HG03108 (cell line): ENCODE results near the gene EIF4E1B.
"Not testable (repeated sequence)": the region's sequence is repeated elsewhere in the genome, so short reads cannot be mapped to it uniquely, and the experiment has no call there.

Experiments
- ATAC-seq: cut with Tn5 transposase; IDR thresholded peaks from one replicate; pipeline ENCODE4 v1.9.1; 2021; ENCODE audit warnings: moderate library complexity; ENCODE audit not compliant: unreplicated experiment

EIF4E1B gene, protein sequence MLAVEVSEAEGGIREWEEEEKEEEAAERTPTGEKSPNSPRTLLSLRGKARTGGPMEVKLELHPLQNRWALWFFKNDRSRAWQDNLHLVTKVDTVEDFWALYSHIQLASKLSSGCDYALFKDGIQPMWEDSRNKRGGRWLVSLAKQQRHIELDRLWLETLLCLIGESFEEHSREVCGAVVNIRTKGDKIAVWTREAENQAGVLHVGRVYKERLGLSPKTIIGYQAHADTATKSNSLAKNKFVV

DNA sequence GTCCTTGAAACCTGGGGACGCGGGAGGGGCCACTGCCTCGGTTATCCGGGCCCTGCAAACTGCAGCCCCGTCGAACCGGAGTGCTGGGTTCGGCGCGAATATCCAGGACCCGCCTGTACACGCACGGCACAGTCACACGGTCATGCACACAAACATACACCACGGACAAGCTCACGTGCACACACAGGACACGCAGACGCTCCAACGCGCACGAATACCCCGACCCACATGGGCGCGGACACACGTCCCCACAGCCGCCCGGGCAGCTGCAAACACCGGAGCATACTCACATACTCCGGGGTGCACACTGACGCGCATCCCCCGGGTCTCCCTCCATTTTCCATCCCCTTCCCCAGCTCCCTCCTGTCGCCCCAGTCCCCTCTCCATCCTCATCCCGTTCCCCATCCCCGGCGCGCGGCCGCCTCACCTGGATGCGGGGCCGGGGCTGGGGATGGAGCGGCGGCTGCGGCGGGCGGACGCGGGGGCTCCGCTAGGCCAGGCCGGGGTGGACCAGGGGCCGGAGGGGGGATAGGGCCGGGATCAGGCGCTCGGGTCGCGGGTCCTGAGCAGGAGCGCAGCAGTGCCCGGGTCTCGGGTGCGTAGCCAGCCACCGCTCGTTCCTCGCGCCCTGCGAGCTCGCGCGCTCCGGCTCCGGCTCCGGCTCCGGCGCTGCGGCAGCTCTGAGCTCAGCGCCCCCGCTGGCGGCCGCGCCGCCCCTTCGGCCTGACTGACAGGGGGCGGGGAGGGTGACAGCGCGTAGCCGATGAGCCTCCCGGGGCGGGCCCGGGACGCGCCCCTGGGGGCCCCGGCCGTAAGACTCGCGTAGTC, at the start of gene EIF4E1B, which contains the start of gene SNCB:
Gene EIF4E1B (plus strand): TSS at position 823 of the 828 bp plus-strand sequence. CDS start 12,113 bp downstream, outside the sequence.
Gene SNCB (minus strand): TSS at position 682 of the 828 bp plus-strand sequence. CDS start 880 bp downstream, outside the sequence.
- peak; percentile 66 for ATAC-seq

DNA sequence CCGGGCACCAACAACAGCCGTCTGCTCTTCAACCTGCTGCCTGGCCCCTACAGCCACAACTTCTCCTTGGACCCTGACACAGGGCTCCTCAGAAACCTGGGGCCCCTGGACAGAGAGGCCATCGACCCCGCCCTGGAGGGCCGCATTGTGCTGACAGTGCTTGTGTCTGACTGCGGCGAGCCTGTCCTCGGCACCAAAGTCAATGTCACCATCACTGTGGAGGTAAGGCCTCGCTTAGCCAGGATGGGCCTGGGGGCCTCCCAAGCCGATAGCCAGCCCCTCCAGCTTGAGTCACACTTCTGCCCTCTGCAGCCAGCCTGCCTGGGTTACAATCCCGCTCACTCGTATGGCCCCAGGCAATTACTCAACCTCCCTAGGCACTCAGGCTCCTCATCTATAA, 49.1 kb upstream of the EIF4E1B start:
- ATAC-seq = no peak

DNA sequence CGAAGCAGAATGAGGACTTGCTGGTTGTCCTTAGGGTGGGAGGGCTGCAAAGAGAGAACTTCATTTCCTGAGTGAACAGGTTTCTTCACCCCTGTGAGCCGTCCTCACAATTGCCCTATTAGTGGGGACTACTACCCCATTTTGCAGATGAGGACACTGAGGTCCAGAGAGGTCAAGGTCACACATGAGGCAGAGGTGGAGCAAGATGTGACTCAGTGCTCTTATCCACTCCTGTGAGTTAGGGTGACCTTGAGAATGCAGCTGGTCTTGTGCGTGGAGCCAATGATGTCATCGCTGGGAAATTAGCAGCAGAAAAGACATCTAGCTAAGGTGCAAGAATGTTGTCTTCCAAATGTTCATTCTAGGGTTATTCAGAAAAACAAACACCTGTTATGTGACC, 47.4 kb upstream of the EIF4E1B start:
- ATAC-seq = no peak

DNA sequence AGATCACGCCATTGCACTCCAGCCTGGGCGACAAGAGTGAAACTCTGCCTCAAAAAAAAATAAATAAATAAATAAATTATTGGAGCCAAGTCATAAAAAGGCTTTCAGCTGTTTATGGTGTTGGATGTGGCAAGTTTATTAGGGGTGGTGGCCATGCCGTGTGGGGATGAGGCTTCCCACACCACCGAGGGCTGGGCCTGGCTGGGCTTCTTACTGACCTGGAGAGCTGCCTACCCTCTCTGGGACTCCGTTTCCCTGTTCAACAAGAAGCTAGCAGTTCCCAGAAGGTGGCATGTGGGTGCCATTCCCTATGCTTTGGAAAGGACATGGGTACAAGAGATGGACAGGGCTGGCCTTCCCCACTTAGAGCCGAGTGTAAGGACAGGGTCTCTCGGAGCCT, 43.1 kb upstream of the EIF4E1B start:
- ATAC-seq = no peak

DNA sequence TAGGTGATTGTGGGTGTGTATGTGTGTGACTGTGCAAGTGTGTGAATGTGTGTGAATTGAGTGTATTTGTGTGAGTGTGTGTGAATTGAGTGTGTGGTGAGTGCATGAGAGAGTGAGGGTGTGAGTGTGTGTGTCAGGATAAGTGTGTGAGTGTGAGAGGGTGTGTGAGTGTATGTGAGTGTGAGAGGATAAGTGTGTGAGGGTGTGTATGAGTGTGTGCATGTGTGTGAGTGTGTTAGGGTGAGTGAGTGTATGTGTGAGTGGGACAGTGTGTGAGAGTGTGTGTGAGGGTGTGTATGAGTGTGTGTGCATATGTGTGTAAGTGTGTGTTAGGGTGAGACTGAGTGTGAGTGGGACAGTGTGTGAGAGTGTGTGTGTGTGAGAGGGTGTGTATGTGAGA, 42.2 kb upstream of the EIF4E1B start:
- no peak for ATAC-seq

DNA sequence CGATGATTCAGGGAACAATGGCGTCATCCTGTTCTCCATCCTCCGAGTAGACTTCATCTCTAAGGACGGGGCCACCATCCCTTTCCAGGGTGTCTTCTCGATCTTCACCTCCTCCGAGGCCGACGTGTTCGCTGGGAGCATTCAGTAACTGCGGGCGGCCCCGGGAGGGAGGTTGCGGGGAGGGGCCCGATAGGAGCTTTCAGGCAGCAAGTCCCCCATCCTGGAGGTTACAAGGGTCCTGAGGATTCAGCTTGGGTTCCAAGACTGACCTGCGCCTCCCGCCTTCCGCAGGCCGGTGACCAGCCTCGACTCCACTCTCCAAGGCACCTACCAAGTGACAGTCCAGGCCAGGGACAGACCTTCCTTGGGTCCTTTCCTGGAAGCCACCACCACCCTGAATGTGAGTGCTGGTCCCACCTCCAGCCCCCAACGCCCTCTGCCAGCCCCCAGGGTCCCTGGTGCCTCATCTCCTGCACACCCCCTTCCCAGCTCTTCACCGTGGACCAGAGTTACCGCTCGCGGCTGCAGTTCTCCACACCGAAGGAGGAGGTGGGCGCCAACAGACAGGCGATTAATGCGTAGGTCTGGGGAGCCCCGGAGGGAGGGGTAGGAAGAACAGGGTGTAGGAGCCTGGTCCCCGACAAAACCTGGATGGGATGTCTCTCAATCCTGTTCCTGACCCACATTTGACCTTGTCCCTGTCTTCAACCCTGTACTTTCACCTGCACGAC, 41.3 kb upstream of the EIF4E1B start:
- ATAC-seq = no peak

DNA sequence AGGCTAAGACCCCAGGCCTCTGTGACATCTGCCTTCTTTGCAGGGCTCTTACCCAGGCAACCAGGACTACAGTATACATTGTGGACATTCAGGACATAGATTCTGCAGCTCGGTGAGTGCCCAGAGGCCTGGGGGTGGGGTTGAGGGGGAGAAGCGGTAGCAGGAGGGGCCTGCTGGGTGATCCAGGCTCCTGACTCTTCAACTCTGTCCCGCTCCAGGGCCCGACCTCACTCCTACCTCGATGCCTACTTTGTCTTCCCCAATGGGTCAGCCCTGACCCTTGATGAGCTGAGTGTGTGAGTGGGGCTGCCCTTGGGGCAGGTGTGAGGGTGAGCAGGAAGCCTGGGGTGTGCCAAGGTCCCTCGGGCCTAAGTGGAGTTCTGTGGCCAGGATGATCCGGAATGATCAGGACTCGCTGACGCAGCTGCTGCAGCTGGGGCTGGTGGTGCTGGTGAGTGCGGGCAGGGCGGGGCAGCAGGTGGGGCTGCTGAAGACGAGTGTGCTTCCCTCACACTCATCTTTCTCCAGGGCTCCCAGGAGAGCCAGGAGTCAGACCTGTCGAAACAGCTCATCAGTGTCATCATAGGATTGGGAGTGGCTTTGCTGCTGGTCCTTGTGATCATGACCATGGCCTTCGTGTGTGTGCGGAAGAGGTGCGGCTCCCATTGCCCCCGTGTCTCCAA, 40.3 kb upstream of the EIF4E1B start:
- ATAC-seq = no peak

DNA sequence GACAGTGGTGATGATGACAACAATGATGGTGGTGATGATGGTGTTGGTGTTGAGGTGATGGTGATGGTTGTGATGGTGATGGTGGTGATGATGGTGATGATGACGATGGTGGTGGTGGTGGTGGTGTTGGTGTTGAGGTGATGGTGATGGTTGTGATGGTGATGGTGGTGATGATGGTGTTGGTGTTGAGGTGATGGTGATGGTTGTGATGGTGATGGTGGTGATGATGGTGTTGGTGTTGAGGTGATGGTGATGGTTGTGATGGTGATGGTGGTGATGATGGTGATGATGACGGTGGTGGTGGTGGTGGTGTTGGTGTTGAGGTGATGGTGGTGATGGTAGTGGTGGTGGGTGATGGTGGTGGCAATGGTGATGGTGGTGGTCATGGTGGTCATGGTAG, 38.8 kb upstream of the EIF4E1B start:
- not testable (repeated sequence) for ATAC-seq

DNA sequence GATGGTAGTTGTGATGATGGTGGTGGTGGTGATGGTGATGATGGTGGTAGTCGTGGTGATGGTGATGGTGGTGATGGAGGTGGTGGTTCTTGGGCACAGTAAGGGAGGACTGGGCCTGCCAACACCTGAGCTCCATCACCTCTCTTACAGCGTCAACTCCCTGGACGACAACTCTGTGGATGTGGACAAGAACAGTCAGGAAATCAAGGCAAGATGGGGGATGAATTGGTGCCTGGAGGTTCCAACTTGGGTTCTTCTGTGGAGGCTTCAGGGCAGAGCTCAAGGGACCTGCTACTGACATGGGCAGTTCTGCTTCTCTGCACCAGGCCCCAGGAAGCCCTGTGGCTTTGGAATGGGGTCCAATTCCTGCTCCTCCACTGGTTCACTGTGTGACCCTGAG, 37.9 kb upstream of the EIF4E1B start:
- no peak for ATAC-seq

DNA sequence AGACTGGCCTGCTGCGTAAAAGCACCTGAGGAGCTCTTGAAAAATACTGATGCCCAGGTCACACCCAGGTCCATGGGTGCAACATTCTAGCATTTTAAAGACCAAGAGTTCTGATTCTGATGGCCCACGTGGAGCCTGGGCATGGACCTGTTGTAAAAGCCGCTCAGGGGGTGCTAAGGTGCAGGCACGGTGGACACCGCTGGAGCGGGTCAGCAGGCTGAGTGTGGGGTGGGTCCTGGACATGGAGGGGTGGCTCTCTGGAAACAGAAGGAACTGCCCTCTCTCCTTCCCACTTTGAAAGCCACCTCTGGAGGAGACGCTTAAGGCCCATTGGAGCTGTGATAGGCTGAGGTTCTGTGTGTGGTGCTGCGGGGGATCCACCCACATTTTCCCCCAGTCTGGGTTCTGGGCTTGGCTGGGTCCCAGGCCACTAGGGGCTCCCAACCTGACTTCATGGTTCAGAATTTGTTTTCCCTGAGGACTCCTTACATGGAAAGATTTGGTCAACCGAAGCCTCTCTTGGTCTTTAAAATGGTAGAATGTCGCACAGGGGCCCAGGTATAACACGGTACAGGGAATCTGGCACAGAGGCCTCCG, 37.1 kb upstream of the EIF4E1B start:
- ATAC-seq = no peak

DNA sequence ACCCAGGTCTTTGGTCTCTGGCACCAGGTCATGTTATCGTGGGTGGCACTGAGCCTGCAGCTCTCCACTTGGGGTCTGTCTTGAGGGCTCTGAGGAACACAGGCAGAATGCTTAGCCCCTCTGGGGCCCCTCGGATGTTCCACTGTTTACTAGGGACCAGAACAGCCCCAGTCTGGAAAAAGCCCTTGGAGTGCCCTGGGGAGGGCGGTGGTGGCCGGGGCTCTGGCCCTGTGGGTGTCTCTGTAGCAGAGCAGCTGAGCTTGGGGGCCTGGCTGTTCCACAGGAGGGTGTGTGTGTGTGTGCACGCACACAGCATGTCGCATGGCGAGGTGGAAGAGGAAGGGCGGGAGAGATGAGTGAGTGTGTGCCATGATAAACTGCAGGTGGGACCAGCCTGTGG, 35.9 kb upstream of the EIF4E1B start:
- ATAC-seq = no peak

DNA sequence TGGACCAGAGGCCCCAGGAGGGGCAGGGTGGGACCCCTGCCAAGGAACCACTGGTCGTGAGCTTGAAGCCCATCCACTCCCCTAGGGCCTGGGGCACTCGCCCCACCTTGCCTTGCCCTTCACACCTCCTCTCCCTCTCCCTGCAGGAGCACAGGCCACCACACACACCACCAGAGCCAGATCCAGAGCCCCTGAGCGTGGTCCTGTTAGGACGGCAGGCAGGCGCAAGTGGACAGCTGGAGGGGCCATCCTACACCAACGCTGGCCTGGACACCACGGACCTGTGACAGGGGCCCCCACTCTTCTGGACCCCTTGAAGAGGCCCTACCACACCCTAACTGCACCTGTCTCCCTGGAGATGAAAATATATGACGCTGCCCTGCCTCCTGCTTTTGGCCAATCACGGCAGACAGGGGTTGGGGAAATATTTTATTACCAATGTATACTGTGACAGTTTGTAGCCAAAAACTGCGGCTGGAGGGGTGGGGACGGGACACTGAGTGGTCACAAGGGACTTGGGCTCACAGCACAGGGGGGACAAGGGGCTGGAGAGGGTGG, 35.0 kb upstream of the EIF4E1B start:
- no peak for ATAC-seq

DNA sequence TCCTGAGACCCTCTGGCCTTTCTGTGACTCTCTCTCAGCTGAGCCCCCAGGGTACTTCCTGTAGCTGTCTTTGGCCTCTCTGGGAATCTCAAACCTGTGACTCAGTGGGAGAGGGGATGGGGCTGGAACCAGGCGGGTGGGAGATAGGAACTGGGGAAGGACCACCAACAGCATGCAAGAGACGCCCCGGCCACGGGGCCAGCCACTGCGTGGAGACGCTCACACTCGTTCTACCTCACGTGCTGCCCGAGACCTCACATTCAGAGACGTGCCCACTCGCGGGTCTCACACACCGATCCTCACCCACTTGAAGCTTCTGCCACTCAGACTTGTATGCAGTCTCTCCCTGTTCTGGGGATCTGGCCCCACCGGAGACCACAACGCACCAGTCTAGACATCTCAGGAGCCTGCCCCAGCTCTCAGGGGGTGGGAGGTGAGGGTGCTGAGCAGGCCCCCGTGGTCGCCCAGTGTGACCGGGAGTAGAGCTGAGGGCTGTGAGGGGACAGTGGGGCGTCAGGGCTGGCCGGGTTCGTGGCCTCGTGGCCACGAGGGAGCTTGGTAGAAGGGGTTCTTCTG, 34.3 kb upstream of the EIF4E1B start:
- no peak for ATAC-seq

DNA sequence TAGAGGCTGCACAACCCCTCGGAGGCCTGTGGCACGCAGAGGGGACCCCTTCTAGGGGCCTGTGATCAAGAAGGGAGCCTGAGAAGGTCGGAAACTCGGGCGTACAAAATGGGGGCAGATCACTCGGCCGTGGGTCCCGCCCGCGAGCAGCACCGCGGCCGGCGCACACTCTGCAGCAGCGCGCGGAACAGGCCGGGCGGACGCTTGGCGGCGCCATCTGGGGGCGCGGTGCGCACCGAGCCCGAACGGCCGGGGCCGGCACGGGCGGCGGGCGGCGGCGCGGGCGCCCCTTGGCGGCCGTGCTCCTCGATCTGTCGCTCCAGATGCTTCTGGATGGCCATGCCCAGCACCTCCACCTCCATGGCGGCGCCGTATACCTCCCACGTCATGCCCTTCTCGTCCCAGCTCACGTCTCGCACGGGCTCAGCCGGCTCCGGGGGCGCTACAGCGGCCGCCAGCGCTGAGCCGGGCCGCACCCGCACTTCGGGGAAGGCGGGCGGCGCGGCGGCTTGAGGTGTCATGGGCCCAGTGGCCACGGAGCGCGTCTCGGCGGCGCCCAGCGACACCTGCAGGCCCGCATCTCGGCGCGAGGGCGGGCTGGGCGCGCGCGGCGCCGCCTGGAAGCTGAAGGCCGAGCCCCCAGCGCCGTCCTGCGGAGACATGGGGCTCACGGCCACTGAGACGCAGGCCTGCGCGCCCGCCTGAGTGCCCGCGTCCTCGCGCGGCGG, 33.6 kb upstream of the EIF4E1B start:
- ATAC-seq = no peak

DNA sequence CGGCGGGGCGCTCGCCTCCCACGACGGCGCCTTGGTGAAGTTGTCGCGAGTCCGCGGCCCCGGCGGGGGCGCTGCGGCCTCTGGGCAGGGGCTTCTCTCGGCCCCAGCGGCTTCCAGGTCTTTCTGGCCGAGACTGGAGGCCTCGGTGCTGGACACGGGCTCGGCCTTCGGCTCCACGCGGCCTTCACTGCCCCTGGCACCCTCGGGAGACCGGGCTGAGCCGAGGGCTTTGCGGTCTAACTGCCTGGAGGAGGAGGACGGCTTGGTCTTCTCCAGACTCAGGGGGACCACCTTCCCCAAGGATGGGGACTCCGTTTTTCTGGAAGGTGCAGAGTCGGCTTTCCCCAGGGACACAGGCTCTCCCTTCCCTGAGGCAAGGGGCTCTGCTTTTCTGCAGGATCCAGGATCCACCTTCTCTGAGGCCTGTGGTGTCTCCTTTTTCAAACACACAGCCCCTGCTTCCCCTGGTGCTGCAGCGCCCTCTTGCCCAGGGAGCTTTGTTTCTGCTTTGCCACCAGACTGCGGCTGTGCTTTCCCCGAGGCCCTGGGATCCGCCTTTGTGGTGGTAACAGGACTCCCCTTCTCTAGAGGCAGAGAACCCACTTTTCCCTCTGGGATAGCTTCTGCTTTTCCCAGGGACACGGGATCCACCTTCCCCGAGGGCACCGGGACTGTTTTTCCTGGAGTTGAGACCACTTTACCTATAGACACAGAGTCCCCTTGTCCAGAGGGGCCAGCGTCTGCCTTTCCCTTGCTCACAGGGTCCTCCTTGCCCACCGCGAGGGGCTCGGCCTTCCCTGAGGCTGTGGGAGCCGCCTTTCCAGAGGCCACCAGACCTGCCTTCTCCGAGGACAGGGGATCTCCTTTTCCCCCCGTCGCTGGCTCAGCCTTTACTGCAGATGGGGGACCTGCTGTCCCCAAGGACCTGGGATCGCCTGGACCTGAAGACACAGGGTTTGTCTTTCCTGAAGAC, 32.8 kb upstream of the EIF4E1B start:
- ATAC-seq = no peak

DNA sequence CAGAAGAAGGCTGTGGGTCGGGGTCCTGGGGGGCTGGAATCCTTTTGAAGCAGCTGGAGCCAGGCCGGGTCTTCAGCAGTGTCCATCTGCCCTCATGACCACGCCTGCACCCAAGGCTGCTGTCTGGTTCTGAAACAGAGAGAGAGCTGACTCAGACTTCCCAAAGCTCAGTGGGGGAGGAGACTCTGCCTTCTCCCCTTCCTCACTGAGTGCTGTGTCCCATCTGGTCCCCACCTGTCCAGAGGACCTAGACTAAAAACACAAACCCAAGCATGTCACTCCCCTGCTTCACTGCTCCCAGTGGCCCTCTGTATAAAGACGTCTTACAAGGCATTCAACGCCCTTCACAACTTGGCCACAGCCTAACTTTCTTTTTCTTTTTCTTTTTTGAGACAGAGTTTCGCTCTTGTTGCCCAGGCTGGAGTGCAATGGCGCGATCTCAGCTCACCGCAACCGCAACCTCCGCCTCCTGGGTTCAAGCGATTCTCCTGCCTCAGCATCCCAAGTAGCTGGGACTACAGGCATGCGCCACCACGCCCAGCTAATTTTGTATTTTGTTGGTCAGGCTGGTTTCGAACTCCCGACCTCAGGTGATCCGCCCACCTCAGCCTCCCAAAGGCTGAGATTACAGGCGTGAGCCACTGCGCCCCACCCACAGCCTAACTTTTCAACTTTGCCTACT, 30.6 kb upstream of the EIF4E1B start:
- ATAC-seq = not testable (repeated sequence)

DNA sequence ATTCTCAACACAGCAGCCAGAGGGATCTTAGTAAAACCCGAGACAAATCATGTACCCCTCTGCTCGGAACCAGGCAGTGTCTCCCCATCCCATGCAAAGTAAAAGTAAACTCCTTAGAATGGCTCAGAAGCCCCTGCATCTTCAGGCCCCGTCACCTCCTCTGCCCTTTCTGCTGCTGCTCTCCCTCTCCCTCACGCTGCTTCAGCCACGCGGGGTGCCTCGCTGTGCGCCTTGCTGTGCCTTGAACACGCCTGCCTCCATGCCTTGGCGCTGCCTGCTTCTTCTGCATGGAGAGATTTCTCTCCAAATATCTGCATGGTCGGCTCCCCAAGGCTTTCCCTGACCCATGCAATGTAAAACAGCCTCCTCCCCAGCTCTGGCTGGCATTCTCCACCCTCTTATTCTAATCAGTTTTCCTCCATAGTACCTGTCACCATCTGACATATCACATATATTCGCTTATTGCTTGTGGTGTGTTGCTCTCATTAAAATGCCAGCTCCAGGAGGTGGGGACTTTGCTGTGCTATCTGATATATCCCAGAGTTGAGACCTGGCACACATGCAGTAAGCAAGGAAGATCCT, 28.5 kb upstream of the EIF4E1B start:
- ATAC-seq = no peak
